Middle frontal gyrus (tissue), 1 donor: ENCODE data around the gene PALD1.

Experiments used
- DNase-seq: peaks from one replicate; pipeline ENCODE4 v3.0.0-alpha.2; 2015; ENCODE audit warnings: low spot score; ENCODE audit errors: extremely low spot score

Gene PALD1

GRCh38 chr10:70588859-70589570 is 110.4 kb downstream of the PALD1 start:
- DNase-seq, result no peak

- DNase-seq, result no peak
Measured at GRCh38 chr10:70589762-70590654, 111.4 kb downstream of the PALD1 start.

GRCh38 chr10:70590655-70591416 is 112.3 kb downstream of the PALD1 start:
- no peak for DNase-seq

- no peak for DNase-seq
Measured at GRCh38 chr10:70592186-70592735, 113.7 kb downstream of the PALD1 start.

GRCh38 chr10:70592746-70593512 is 114.4 kb downstream of the PALD1 start:
- DNase-seq, result no peak

- DNase-seq, result no peak
Measured at GRCh38 chr10:70593513-70593890, 114.9 kb downstream of the PALD1 start.

- no peak for DNase-seq
Measured at GRCh38 chr10:70594161-70594560, 115.6 kb downstream of the PALD1 start.

- no peak for DNase-seq
Measured at GRCh38 chr10:70595566-70596016, 117.0 kb downstream of the PALD1 start.

- no peak for DNase-seq
Measured at GRCh38 chr10:70596110-70596798, 117.7 kb downstream of the PALD1 start.

GRCh38 chr10:70596860-70597809 is 118.6 kb downstream of the PALD1 start:
- DNase-seq, result no peak

- DNase-seq, result no peak
Measured at GRCh38 chr10:70597856-70598815, 119.6 kb downstream of the PALD1 start.

GRCh38 chr10:70598857-70599295 is 120.3 kb downstream of the PALD1 start:
- no peak for DNase-seq

- no peak for DNase-seq
Measured at GRCh38 chr10:70599319-70599718, 120.8 kb downstream of the PALD1 start.

- DNase-seq, result no peak
Measured at GRCh38 chr10:70599791-70600190, 121.2 kb downstream of the PALD1 start.

- no peak for DNase-seq
Measured at GRCh38 chr10:70600512-70601395, 122.2 kb downstream of the PALD1 start.

- DNase-seq, result no peak
Measured at GRCh38 chr10:70601746-70602145, 123.2 kb downstream of the PALD1 start.
